Activated CD8-positive, alpha-beta T cell treated with anti-CD3 and anti-CD28 coated beads for 36 hours (primary cell): ENCODE results near the gene SPDYE3. TPM values are rescaled to one million over a fixed set of nuclear protein-coding genes. Genes with fewer than 3 reads are reported as not detected.

Experiments used
- ATAC-seq: fragments of 200-7000 bp; cut with Tn5 transposase; one replicate; pipeline ENCODE4 v1.10.0; 2021; ENCODE audit warnings: mild to moderate bottlenecking, moderate library complexity
- CTCF ChIA-PET: fragments of 350-600 bp; sonication (Branson Sonifier 250); formaldehyde crosslinking; loops from one replicate; lab custom pipeline; 2021; ENCODE audit warnings: antibody characterized with exemption; lab: Charles Lee
- POLR2A ChIA-PET: fragments of 350-600 bp; sonication (Branson Sonifier 250); formaldehyde crosslinking; loops from one replicate; lab custom pipeline; 2021; ENCODE audit warnings: antibody characterized with exemption; lab: Charles Lee
- DNase-seq: peaks from one replicate; pipeline ENCODE4 v3.0.0-alpha.2; 2020
- H3K27ac Mint-ChIP-seq: one replicate; pipeline ENCODE4 v1.8.0; 2021; ENCODE audit warnings: mild to moderate bottlenecking, mixed read lengths
- H3K27me3 Mint-ChIP-seq: one replicate; pipeline ENCODE4 v1.8.0; 2021; ENCODE audit warnings: mixed read lengths
- H3K36me3 Mint-ChIP-seq: one replicate; pipeline ENCODE4 v1.8.0; 2021; ENCODE audit warnings: low read depth, mixed read lengths
- H3K4me1 Mint-ChIP-seq: one replicate; pipeline ENCODE4 v1.8.0; 2021; ENCODE audit warnings: low read depth, mixed read lengths
- H3K4me3 Mint-ChIP-seq: one replicate; pipeline ENCODE4 v1.8.0; 2021; ENCODE audit warnings: mild to moderate bottlenecking, moderate library complexity, mixed read lengths
- H3K9me3 Mint-ChIP-seq: one replicate; pipeline ENCODE4 v1.8.0; 2021; ENCODE audit warnings: mixed read lengths
- intact Hi-C: fragments of 100-400 bp; cut with micrococcal nuclease; formaldehyde crosslinking; loops from one replicate; pipeline ENCODE4 v1.10.0; 2022
- total RNA-seq, 2 experiments: library from RNA; stranded (reverse); gene quantifications; one replicate each; pipeline ENCODE4 v1.2.3, GENCODE V29; 2021
- TF ChIP-seq, protein P1 (sequence below): fragments of 200-600 bp; IDR thresholded peaks from one replicate; pipeline ENCODE4 v1.8.0; 2022; ENCODE audit warnings: antibody characterized with exemption, mild to moderate bottlenecking

Gene SPDYE3
- total RNA-seq, 2 experiments from 2014 or later, result not detected

DNA sequence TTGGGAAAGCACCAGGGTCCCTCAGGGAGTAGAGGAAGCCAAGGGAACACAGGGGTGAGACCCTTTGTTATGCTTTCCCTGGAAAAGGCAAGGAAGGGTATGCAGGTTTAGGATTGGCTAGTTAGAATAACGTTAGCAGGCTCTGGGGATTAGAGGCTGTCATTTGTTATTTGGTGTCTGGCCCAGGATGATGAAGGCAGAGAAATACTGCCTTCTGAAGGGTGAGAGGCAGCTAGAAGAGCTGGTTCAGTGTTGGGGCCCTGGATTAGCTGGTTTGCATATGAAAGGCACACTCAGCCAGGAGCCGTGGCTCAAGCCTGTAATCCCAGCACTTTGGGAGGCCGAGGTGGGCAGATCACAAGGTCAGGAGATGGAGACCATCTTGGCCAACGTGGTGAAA is 62.8 kb downstream of the SPDYE3 start:
- H3K27me3 Mint-ChIP-seq, result no peaks in the 10 kb centered on the region
- peaks cover 54% of the 10 kb centered on the region for H3K4me1 Mint-ChIP-seq
- intact Hi-C loops, result no loop called here
- TF ChIP-seq, protein P1, sequence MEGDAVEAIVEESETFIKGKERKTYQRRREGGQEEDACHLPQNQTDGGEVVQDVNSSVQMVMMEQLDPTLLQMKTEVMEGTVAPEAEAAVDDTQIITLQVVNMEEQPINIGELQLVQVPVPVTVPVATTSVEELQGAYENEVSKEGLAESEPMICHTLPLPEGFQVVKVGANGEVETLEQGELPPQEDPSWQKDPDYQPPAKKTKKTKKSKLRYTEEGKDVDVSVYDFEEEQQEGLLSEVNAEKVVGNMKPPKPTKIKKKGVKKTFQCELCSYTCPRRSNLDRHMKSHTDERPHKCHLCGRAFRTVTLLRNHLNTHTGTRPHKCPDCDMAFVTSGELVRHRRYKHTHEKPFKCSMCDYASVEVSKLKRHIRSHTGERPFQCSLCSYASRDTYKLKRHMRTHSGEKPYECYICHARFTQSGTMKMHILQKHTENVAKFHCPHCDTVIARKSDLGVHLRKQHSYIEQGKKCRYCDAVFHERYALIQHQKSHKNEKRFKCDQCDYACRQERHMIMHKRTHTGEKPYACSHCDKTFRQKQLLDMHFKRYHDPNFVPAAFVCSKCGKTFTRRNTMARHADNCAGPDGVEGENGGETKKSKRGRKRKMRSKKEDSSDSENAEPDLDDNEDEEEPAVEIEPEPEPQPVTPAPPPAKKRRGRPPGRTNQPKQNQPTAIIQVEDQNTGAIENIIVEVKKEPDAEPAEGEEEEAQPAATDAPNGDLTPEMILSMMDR, result no peak
- H3K36me3 Mint-ChIP-seq, result peaks cover 13% of the 10 kb centered on the region
- H3K4me3 Mint-ChIP-seq, result no peak overlapping the region
- CTCF ChIA-PET, result interaction anchor here (0.9 kb wide), 1 partner anchor 38 kb away, joined by 5 read pairs; no protein-coding TSS in a partner anchor
- no peaks in the 10 kb centered on the region for H3K9me3 Mint-ChIP-seq
- POLR2A ChIA-PET, result no interaction called here
- ATAC-seq (no peak), DNase-seq (no peak)
- peak overlapping the region; percentile 30 for H3K27ac Mint-ChIP-seq

DNA sequence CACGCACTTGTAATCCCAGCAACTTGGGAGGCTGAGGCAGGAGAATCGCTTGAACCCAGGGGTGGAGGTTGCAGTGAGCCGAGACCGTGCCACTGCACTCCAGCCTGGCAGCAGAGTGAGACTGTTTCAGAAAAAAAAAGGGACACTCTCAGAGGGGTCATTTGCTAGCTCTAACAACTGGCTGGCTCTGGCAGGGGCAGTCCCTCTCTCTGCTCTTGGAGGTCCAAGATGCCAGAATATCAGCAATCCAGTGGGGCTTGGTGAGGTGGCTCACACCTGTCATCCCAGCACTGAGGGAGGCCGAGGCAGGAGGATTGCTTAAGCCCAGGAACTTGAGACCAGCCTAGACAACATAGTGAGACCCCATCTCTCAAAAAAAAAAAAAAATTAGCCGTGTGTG is 63.2 kb downstream of the SPDYE3 start:
- no peaks in the 10 kb centered on the region for H3K9me3 Mint-ChIP-seq
- intact Hi-C loops, result no loop called here

DNA sequence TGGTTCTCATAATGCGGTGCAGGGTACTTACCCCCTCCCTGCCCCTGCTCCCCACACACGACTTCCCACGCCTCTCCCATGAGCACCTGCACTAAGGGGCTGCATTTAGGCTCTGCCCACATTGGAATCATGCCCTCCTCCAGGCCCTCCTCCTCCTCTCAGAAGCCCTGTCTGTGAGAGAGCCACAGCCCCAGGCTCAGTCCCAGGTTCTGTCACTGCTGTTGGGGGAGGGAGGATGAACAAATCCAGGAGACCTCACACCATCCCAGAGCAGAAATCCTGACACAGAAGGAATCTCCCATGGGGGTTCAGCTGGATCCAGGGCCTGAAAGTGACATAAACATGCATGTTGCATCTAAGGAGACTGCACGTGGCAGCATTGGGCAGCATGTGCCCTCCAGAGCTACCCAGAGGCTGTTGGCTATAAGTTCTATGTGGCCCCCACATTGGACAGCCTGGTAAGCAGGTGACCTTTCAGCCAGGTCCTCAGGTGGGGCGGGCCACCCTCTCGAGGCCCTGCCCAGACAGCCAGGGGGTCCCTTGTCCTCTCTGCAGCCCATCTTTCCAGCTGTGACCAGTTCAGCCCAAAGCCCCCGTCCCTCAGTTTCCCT is 64.2 kb downstream of the SPDYE3 start:
- CTCF ChIA-PET, result interaction anchor here (1.6 kb wide), 1 partner anchor 36 kb away, joined by 11 read pairs; no protein-coding TSS in a partner anchor
- DNase-seq (no peak), ATAC-seq (peak; percentile 6)
- POLR2A ChIA-PET, result interaction anchor here (0.8 to 1.1 kb wide), 2 partner anchors 10 to 11 kb away, joined by 3 read pairs; no protein-coding TSS in a partner anchor
- Mint-ChIP-seq H3K27ac (peak overlapping the region; percentile 95), H3K9me3 (no peaks in the 10 kb centered on the region), H3K4me1 (peaks cover 41% of the 10 kb centered on the region), H3K4me3 (no peak overlapping the region), H3K27me3 (no peaks in the 10 kb centered on the region), H3K36me3 (peaks cover 10% of the 10 kb centered on the region)
- intact Hi-C loops, result no loop called here
- TF ChIP-seq, protein P1, result no peak

More for the DNA sequence above, 63.2 kb downstream of the SPDYE3 start:
- H3K4me3 Mint-ChIP-seq, result no peak overlapping the region
- peaks cover 50% of the 10 kb centered on the region for H3K4me1 Mint-ChIP-seq
- ATAC-seq, result no peak
- TF ChIP-seq, protein P1, result no peak
- no peak for DNase-seq
- CTCF ChIA-PET, result interaction anchor here (0.9 kb wide), 1 partner anchor 37 kb away, joined by 5 read pairs; no protein-coding TSS in a partner anchor
- peak overlapping the region; percentile 95 for H3K27ac Mint-ChIP-seq
- H3K36me3 Mint-ChIP-seq, result peaks cover 10% of the 10 kb centered on the region
- POLR2A ChIA-PET, result interaction anchor here (0.8 to 1.1 kb wide), 2 partner anchors 9 to 12 kb away, joined by 3 read pairs; no protein-coding TSS in a partner anchor
- no peaks in the 10 kb centered on the region for H3K27me3 Mint-ChIP-seq

Other genes starting within 250 kb of the SPDYE3 start
- 10 to 100 TPM; 16.4 to 18.9 TPM for gene ZNF3, start 226.0 kb upstream of the SPDYE3 start, total RNA-seq
- gene COPS6, start 218.7 kb upstream of the SPDYE3 start, total RNA-seq, result 10 to 100 TPM; 81.3 to 86.3 TPM
- gene MCM7, start 206.3 kb upstream of the SPDYE3 start, total RNA-seq, result 100 to 1,000 TPM; 456 to 476 TPM
- 10 to 100 TPM in 1 of 2 experiments, 1 to 10 TPM in 1; 9.8 to 10.9 TPM for gene AP4M1, start 206.1 kb upstream of the SPDYE3 start, total RNA-seq
- 10 to 100 TPM; 48.6 to 55.3 TPM for gene TAF6, start 188.3 kb upstream of the SPDYE3 start, total RNA-seq
- 10 to 100 TPM in 1 of 2 experiments, 1 to 10 TPM in 1; 9.8 to 10.4 TPM for gene CNPY4, start 188.1 kb upstream of the SPDYE3 start, total RNA-seq
- gene MBLAC1, start 180.7 kb upstream of the SPDYE3 start, total RNA-seq, result 1 to 10 TPM; 1.9 to 2.1 TPM
- gene LAMTOR4, start 158.8 kb upstream of the SPDYE3 start, total RNA-seq, result 100 to 1,000 TPM; 108 to 116 TPM
- 10 to 100 TPM; 15.7 to 17.4 TPM for gene TRAPPC14, start 149.0 kb upstream of the SPDYE3 start, total RNA-seq
- gene GAL3ST4, start 139.1 kb upstream of the SPDYE3 start, total RNA-seq, result 1 to 10 TPM; 2.4 to 2.7 TPM
- 1 to 10 TPM; 3.7 to 4.3 TPM for gene GPC2, start 130.3 kb upstream of the SPDYE3 start, total RNA-seq
- gene STAG3, start 129.8 kb upstream of the SPDYE3 start, total RNA-seq, result 10 to 100 TPM; 13.2 to 15.8 TPM
- 10 to 100 TPM; 29.8 to 30.2 TPM for gene PVRIG, start 87.8 kb upstream of the SPDYE3 start, total RNA-seq
- gene PILRB, start 50.4 kb downstream of the SPDYE3 start, total RNA-seq, result 10 to 100 TPM; 43.7 to 46.8 TPM
- gene PILRA, start 65.8 kb downstream of the SPDYE3 start, total RNA-seq, result 1 to 10 TPM; 5.8 to 6.6 TPM
- 1 to 10 TPM; 2.5 to 3.6 TPM for gene ZCWPW1, start 121.0 kb downstream of the SPDYE3 start, total RNA-seq
- gene MEPCE, start 122.1 kb downstream of the SPDYE3 start, total RNA-seq, result 10 to 100 TPM; 38.3 to 38.8 TPM
- 10 to 100 TPM; 63.4 to 67.8 TPM for gene PPP1R35, start 128.8 kb downstream of the SPDYE3 start, total RNA-seq
- gene SPACDR, start 156.6 kb downstream of the SPDYE3 start, total RNA-seq, result 1 to 10 TPM; 3.7 to 4.6 TPM
- gene TSC22D4, start 171.5 kb downstream of the SPDYE3 start, total RNA-seq, result 10 to 100 TPM; 92.6 to 94.2 TPM
- under 1 TPM; 0.32 to 0.38 TPM for gene NYAP1, start 176.2 kb downstream of the SPDYE3 start, total RNA-seq
- 10 to 100 TPM; 45.6 to 45.8 TPM for gene AGFG2, start 231.5 kb downstream of the SPDYE3 start, total RNA-seq